GM21619 (cell line): ENCODE results near the gene FKBP5.
"Not testable (repeated sequence)": the region's sequence is repeated elsewhere in the genome, so short reads cannot be mapped to it uniquely, and the experiment has no call there.

Experiments
- ATAC-seq: cut with Tn5 transposase; IDR thresholded peaks from one replicate; pipeline ENCODE4 v1.9.1; 2021; ENCODE audit not compliant: unreplicated experiment

FKBP5 gene

DNA sequence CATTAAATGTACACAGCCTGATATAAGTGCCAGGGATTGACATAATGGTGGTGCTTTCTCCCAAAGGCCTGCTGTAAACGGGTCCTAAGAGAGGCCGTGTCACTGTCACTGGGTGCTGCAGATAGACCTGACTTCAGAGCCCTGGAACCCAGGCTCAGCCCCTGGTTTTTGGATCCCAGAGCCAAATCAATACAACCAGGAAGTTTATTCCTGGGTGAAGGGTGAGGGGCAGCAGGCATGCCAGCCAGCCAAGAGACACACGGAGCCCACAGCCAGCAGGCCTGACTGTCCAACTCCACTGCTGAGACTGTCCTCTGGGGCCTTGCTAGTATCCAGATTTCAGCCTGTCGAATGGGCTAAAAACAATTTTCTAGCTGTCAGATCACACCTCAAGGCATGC is 35.3 kb upstream of the FKBP5 start:
- ATAC-seq: no peak

DNA sequence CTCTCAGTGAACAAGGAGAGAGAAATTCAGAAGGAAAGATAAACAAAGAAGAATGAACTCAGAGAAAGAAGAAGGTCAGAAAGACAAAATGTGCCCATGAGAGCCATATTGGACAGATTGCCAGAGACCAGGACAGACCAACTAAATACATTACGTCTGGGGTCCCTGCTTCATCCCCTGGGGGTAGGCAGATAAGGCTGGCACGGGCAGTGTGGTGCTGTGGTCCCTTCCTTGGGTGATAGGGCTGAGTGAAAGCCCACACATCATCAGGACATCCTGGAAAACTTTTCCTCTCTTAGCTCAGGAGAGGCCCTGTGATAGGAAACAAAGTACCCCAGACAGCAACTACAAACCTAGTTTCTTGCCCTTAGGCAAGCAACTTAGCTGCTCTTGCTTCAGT is 34.9 kb upstream of the FKBP5 start:
- no peak for ATAC-seq

DNA sequence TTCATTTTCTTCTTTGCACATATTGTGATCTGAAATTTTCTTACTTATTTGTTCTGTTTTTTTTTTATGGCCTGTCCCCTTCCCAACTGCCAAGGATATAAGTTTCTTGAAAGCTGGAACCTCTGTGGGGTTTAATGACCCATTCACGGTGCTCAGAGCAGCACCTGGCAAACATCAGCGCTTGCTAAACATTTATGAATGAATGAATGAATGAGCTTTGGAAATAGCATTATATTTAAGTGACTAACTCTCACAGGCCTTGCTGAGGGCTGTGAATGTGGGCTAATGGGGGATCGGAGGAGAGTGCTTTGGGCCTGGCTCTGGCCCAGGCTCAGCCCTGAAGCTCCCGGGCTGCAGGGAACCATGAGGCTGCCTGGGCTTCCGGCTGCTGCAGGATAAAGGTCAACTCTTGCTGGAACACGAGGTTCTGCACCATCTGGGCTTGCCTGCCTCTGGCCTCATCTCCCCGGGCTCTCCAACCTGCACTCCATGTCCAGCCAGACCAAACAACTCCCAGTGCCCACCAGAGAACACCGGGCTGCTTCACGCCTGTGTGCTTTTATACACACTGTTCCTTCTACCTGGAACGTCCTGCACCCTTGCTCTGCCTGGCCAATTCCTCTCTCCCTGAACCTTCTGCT is 33.5 kb upstream of the FKBP5 start:
- ATAC-seq: no peak

DNA sequence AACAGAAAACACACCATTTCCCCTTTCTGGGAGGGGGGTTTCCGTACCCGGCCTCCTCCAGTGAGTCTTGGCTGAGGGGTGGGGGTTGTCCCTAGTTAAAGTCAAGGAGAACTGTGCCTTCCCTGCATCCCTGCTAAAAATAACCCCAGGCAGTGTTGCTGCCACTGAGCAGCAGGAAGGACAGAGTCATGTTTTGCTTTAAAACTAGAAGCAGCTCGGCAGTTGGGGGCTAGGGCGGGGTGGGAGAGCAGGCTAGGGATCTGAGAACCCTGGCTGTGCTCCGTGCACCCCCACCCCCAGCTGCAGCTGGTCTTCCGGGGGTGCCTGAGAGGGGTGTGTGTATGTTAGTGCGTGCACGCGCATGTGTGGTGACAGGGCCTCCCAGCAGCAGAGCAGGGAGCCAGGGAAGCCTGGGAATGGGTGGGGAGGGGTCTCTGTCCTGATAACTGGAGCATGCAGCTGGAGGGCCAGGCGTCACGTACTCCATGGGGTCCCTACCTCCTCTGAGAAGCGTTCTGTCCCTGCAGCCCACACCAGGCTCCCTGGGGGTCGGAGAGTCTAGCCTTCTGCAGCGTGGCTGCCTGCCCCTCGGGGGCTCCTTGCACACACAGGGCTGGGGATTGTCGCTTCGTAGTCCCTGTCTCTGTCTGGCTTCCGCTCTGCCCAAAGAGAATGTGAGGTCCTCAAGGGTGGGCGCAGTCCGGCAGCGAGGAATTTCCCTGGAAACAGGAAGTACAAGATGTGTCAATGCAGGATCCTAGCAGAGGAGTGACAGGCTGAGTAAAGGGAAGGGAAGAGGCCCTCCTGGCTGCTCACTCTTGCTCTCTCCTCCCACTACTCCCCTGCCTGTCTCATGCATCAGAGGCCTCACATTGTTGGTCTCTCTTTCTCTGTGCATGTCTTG is 31.4 kb upstream of the FKBP5 start:
- peak; percentile 56 for ATAC-seq

DNA sequence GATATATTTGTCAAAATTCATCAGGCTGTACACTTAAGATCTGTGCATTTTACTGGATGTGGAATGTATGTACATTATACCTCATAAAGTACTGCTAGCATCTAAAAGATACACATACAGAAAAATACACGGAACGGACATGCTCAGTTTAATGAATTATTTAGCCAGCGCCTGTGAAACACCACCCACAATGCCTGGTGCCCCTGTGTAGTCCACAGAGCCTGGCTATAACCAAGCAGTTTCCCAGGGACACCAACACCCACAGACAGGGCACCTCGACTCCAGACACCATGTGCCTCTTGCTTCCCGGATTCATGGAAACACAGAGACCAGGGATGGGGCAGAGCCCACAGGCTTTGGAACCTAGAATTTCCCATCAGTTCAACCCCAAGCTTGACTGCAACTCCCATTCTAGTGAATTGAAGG is 30.7 kb upstream of the FKBP5 start:
- ATAC-seq: peak; percentile 33

DNA sequence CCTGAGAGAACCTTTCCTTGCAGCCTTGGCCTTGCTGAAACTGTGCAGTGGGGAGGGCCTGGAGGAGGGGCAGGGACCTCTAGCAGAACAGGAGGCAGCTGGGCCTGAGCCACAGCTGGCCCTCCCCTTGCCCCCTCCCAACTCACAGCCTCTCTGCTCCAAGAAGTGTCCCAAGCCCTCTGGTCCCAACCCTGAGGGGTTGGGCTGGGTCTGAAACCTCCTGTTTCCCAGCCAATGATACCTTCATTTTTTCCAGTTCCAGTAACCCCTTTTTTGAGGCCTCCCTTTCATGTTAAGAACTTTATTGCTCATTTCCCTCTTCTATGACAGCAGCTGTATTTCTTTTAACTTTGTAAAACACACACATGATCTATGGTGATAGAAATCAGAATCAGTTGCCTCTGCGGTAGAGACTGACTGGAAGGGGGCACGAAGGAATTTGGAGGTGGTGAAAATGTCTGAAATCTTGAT is 30.2 kb upstream of the FKBP5 start:
- no peak for ATAC-seq

DNA sequence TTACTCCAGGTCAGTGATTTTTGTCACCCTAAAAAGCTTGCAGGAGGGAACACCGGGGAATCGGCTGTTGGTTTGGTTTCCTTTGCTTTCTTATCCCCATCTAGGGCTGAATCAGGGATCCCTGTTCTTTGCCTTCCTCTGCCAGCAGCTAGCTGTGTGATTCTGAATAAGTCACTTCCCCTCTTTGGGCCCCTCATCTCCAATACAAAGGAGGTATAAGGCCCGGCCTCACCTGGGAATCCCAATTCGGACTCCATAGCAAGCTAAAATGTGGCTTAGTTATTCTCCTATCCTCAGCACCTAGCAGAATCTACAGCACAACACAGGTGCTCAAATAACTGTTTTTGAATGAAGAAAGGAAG is 29.6 kb upstream of the FKBP5 start:
- ATAC-seq: no peak

DNA sequence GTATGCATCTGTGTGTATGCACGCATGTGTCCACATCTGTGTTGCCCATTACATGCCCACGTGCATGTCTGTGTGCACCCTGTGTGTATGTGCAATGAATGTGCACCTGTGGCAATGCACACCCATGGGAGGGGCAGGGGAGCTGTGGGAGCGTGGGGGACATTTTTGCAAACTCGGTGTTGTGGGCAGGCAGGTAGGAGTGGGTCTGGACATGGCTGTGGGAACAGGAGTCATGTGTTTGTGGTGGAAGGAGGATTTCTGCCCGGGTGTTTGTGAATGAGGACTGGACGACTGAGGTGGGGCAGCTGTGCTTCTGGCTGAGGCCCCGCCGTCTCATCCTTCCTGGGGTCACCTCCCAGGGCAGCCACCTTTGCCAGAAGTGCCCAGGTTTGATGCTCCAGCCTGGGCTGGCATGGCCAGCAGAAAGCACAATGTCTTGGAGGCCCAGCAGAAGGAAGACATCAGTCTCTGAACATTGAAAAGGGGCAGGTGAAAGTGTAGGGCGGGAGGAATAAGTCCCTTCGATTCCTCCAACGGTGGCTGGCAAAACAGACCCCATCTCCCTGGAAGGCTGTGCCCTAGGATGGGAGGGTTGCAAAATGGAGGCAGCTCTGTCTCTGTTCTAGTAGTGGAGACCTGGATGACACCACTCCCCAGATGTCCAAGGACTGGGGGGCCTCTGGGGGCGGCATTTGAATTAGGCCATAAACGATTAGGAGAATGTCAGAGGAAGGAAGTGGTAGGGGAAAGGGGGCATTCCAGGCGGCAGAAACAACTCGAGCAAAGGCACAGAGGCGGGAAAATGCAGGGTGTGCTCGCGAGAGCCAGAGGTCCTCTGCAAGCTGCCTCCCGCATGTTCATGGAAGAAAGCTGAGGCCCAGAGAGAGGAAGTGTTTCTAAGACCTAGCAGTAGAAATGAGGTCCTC is 29.0 kb upstream of the FKBP5 start:
- ATAC-seq: no peak

DNA sequence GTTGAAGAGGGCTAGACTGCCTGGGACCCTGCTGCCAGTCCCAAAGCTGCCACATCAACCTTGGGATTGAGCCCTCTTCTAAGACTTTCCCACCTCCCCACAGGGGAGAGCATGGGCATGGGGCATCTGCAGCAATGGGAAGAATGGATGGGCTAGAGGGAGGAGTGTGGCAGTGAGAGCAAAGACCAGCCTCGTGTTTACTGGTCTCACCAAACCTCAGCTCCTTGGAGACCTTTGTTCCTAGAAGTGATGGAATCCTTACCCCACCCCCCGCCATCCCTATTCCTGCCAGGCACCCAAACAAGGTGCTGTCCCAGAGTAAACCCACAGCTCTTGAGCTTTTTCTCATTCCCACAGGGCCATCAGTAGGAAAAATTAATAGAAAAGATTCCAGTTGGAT is 28.1 kb upstream of the FKBP5 start:
- ATAC-seq: no peak

DNA sequence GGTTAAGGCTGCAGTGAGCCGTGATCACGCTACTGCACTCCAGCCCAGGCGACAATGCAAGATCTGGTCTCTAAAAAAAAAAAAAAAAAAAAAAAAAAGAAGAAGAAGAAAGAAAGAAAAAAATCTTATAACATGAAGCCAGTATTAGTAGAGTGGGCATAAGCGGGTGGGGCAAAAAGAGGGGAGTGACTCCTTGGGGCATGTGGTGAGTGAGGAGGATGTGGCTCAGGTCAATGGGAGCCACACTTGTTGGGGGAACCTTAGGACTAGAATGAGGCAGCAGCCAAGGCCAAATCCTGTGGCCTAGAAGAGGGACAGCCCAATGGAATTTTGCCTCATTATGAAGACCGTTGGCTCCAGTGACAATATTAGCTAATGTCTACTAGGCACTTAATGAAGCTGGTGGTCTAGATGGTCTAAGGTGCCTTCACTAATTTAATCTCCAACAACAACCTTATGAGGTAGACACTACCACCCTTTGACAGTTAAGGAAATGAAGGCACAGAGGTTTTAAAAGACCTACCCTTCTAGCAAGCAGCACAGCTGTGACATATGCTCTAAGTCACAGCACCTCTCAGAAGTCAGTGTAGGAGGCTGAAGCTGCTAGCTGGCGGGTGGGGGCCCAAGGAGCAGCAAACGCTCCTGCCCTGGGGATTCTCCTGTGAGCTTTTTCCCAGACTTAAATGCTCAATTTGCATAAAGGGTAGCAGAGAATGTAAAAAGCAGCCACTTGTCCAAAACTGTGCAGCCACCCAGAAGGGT is 24.5 kb upstream of the FKBP5 start:
- no peak for ATAC-seq

DNA sequence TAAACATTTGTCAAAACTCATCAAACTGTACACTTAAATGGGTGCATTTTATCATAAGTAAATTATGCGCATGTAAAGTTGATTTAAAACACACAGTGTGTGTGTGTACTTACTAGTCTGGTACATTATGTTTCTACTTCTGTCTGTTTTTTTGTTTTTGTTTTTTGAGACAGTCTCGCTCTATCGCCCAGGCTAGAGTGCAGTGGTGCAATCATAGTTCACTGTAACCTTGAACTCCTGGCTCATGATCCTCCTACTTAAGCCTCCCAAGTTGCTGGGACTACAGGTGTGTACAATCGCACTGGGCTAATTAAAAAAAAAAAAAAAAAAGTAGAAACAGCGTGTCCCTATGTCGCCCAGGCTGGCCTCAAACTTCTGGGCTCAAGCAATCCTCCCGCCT is 23.0 kb upstream of the FKBP5 start:
- no peak for ATAC-seq

DNA sequence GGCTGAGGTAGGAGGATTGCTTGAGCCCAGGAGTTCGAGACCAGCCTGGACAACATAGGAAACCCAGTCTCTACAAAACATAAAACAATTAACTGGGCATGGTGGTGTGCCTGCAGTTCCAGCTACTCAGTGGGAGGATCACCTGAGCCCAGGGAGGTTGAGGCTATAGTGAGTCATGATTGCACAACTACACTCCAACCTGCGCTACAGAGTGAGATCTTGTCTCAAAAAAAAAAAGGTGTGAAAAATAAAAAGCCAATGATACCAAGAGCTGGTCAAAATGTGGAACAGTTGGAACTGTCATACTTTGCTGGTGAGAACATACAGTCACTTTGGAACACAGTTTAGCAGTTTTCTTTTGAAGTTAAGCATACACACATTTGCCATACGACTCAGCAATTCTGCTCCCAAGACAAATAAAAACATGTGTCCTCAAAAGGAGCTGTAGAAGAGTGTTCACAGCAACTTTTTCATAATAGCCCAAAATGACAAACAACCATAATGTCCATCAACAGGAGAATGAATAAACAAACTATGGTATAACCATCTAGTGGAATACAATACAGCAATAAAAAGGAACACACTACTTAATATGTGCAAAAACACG is 21.6 kb upstream of the FKBP5 start:
- no peak for ATAC-seq

DNA sequence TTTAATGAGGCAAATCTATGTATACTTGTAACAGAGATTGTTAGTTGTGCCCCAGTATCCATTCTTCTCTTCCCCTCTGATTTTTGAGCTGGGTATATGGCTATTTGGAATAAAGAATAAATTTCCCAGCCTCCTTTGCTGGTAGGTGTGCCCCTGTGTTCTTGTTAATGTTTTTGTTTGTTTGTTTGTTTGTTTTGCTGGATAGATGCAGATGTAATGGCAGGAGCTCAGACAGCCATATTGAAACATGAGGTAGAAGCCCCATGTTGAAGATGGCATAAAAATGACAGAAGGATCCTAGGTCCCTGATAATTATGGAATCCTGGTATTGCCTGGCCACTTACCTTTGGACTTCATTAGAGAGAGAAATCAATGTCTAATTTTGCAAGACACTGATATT is 19.9 kb upstream of the FKBP5 start:
- ATAC-seq: no peak

DNA sequence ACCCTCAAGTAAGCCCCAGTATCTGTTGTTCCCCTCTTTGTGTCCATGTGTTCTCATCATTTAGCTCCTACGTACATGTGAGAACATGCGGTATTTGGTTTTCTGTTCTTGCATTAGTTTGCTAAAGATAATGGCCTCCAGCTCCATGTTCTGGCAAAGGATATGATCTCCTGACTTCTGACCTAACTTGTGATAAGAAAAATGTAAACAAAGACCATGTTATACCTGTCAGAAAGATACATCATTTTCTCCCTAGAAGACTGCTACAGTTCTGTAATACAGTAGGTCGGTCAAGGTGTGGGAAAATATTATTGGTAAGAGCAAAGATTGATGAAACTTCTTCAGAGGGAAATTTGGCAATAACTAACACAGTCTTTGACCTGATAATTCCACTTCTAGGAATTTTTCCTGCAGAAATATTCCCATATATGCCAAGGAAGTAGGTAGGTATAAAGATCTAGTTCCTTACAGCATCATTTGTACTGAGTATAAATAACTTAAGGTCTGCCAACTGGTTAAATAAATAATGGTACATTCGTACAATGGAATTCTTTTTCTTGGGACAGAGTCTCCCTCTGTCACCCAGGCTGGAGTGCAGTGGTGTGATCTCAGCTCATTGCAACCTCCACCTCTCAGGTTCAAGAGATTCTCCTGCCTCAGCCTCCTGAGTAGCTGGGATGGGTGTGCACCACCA is 19.1 kb upstream of the FKBP5 start:
- ATAC-seq: no peak

DNA sequence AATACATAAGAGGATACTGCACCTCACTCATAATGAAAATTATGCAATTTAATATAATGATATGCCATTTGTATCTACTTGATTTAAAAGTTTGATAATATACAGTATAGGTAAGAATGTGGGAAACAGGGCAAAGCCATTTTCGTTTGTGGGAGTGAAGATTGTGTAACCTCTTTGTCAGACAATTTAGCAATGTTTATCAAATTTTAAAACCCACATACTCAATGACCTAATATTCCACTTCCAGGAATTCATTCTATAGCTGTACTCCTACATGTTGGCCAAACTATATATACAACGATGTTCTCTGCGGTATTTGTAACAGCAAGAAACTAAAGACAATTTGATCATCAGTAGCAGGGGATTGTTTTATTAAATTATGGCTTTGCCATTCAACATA is 17.8 kb upstream of the FKBP5 start:
- no peak for ATAC-seq

DNA sequence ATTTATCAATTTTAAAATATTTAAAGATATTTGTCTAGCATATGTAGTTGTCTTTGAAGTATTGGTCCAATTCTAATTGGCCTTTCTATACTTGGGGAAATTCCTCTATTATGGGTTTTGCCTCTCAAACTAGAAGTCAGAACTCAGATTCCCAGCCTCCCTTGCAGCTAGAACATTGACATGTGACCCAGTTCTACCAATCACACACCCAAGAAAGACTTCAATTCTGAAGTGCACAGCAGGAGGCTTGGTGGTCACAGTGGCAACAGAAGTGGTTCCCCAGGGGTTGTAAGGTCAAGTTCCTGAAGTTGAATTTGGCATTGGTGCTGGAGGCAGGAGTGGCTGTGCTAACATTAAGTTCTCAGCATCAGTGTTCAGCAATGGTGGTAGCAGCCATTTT is 14.8 kb upstream of the FKBP5 start:
- no peak for ATAC-seq

DNA sequence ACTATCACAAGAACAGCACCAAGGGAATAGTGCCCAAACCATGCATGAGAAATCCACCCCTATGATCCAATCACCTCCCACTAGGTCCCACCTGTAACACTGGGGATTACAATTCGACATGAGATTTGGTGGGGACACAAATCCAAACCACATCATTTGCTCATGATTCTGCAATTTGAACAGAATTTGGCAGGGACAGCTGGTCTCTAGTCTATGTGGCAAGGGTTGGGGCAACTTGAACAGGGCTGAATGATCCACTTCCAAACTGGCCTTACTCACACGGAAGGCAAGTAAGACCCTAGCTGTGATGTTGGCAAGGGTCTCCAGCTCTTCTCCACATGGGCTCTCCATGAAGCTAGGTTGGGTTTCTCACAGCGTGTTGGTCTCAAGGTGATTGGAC is 10.1 kb upstream of the FKBP5 start:
- ATAC-seq: no peak

DNA sequence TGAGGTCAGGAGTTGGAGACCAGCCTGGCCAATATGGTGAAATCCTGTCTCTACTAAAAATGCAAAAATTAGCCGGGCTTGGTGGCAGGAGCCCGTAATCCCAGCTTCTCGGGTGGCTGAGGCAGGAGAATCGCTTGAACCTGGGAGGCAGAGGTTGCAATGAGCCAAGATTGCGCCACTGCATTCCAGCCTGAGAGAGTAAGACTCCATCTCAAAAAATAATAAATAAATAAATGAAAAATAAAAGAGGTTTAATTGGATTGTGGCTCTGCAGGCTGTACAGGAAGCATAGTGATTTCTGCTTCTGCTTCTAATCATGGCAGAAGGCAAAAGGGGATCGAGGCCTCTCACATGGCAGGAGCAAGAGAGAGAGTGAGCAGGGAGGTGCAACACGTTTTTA is 9.7 kb upstream of the FKBP5 start:
- ATAC-seq: not testable (repeated sequence)

DNA sequence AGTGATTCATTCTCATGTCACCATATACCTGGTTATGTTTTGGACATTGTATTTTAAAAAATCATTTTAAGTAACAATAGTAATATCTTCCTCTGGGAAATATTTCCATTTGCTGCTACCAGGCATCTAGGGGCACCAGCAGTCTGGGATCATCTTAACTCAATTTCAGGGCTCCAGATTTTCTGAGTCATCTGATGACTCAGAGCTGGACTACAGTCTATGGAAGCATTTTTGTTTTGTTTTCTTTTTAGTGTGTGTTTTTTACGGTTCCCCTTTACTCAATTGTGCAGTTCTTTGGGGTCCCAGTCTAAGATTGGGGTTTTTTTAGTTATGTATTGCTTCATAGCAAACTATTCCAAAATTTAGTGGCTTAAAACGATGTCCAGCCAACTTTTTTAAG is 5.7 kb upstream of the FKBP5 start:
- ATAC-seq: no peak
